Measurements from ENCODE around the gene PLXDC1.

The PLXDC1 gene

GRCh38 chr17:39151150-39151942, at the start of gene PLXDC1:
Gene PLXDC1 (minus strand): TSS chr17:39151637. CDS start chr17:39151437, 200 bp downstream.
- DNase-seq = no peak

GRCh38 chr17:39200957-39201510, 49.6 kb upstream of the PLXDC1 start:
- DNase-seq = no peak

GRCh38 chr17:39200070-39200879, 48.8 kb upstream of the PLXDC1 start, which contains the start of gene RPL19:
Gene RPL19 (plus strand): TSS chr17:39200283. CDS start chr17:39200345, 62 bp downstream.
- peak in 1 of 2 experiments; percentile 85 for DNase-seq

DNA sequence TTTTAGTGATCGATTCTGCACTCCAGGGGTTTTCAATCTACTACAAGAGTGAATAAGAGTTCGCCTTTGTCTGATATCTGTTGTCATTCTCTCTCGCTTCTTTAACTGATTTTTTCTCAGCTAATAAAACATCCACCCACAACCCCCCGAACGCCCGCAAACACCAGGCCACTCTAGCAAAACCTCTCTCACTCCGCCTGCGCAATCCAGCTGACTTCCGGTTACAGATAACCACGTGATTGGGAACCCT, 48.3 kb upstream of the PLXDC1 start:
- DNase-seq = peak; percentile 95 to 99

- DNase-seq = no peak
Observed at GRCh38 chr17:39198186-39198566, 46.7 kb upstream of the PLXDC1 start.

DNA sequence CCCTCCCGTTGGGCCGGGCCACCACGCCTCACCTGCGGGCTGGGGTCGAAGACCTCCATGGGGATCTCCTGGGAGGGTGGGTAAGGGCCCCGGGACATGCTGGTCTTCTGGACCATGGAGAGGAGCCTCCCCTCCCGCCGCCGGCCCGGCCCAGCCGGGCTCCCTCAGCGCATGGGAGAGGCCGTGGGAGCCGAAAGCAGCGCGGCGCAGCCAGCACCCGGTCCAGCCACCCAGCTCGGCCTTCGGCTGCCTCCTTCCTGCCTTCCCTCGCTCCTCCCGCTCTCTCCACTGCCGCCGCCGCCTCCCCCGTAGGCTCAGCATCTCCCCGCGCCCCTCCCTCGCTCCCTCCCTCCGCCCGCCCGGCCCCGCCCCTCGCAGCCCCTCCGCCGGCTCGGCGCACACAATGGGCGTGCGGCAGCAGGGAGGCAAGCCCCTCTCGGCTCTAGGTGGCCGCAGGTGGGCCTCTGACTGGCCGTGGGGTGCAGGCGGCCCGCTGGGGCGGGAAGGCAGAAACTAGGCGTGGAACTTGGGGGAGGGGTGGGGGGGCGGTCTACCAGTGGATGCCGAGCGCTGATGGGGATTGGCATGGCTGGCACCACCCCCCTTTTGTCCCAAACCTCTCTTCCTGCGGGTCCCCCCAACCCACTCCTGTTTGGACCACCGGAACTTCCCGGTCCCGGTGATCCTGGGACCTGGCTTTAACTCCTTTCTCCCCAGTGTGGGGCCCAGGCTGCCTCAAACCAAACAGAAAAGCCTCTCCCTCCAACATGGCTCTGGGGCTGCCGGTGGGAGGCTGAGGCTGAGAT, 46.1 kb upstream of the PLXDC1 start, which contains the start of gene CACNB1:
Gene CACNB1, minus strand, starts transcription at position 290 of the 806 bp plus-strand sequence. Its CDS starts 174 bp downstream, at position 116.
- no peak for DNase-seq

GRCh38 chr17:39196808-39197291, 45.4 kb upstream of the PLXDC1 start:
- no peak for DNase-seq

GRCh38 chr17:39196241-39196807, 44.9 kb upstream of the PLXDC1 start:
- DNase-seq = no peak

GRCh38 chr17:39195568-39196160, 44.2 kb upstream of the PLXDC1 start:
- DNase-seq = no peak

DNA sequence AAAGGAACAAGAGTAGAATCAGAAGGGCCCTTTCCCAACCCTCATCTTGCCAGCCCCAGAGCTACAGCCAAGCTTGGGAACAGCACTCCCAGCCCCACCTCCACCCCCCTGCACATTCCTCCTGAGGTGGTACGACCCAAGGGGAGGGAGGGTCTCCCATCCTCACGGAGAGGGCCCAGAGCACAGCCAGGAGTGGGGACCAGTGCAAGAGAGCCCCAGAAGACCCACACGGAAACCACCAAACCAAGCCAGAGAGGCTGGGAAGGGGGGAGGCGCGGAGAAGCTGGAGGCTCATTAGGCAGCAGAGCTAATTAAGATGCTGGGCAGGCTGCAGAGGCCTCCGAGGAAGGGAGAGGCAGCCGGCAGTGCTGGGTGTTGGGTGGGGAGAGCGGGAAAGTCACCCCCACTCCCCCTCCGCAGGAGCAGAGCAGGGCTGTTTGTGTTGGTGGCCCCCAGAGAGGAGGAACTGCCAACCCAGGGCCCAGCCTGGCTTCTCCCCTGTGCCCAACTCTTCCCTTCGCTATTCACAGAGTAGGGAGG, 43.6 kb upstream of the PLXDC1 start:
- no peak for DNase-seq

DNA sequence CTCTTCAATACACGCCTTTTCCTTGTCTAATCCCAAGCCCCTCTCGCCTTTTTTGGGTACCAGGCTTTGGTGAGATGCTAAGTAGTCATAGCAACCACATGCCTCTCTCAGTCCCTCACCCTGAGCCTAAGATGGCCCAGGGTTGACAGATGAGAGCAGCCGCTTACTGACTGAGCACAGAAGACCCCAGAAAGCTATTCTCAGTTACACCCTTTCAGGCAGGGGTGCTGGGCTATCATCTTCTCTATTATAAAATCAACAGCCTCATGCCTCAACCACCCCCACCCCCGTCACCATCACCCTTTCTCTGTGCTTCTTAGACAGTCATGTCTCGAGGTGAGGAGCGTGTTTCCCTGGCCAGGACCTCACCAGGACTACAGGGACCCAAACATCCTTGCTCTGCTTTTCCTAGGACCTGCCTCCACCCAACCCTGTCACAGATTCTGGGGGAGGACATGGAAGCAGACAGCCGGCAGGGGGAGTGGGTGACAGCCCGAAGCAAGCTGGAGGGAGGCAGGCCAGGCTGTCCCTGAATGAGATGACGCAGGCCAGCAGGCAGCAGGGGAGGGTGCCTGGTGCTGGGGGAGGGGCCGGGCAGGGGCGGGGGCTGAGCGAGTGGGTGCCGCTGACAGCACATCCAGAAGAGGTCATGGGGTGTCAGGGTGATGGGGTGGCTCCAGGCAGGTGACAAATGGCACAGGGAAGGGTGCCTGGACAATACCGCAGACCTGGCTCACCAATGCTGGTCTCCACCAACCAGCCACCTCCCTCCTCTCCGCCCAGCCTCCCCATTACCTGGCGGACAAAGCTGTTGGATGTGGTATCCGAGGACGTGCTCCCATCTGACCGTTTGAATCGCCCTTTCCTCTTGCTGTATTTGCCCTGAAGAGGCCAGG, 42.9 kb upstream of the PLXDC1 start:
- DNase-seq = no peak

- no peak for DNase-seq
Observed at GRCh38 chr17:39193346-39193745, 41.9 kb upstream of the PLXDC1 start.

DNA sequence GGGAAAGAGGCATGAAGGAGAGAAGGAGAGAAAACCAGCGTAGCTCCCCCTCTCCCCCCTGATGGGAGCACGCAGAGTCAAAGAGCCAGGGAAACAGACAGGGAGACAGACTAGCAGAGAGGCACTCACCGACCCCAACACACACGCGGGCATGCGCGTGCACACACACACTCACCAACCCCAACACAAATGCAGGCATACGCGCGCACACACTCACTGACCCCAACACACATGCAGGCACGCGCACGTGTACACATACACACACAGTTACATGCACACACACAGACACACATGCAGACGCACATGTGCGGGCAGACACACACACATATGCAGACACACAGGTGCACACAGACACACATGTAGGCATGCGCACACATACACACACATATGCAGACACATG, 41.5 kb upstream of the PLXDC1 start:
- no peak for DNase-seq

- no peak for DNase-seq
Observed at GRCh38 chr17:39191750-39192510, 40.5 kb upstream of the PLXDC1 start.

DNA sequence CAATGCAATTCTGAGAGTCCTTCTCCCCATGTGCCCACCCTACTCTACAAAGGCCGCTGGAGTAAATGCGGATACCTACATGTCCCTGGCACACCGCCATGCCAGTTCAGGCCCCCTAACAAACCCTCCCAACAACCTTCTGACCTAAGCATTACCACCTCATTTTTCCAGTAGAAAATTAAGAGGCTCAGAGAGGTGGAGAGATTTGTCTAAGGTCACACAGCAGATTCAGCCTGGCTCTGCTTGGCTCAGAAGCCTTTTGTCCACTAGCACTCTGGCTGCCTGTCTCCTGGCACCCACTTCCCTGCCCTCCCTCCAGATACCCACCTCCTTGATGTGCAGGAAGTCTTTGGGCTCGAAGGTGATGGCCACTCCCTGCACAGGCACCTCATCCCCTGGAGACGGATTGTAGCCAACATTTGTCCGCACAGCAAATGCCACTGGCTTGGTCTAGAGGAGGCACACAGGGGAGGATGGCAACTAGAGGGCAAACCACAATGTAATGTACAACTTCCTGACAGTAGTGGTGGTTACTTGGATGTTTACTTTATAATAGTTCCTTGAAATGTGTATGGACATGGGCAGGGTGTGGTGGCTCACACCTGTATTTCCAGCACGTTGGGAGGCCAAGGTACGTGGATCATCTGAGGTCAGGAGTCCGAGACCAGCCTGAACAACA, 35.9 kb upstream of the PLXDC1 start:
- peak; percentile 61 to 64 for DNase-seq

DNA sequence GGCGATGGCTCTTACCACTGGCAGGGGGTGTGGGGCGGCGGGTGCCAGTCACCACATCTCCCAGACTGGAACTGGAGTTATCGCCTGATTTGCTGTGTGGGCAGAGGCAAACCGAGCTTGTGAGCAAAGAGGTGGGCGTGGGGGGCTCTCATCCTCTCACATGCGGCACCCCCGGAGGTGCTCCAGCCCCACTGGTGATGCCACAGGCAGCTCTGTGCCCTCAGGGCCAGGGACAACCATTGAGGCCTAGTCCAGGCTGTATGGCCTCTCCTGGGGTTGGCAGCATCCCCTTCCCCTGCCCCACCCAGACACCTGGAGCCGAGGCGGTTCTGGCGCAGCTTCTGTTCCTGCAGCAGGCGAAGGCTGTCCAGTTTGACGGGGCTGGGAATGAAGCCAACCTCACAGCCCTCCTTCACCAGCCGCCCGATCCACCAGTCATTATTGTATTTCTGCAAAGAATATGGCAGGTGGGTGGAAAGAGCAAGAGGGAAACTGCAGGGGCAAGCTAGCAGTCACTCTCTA, 35.1 kb upstream of the PLXDC1 start:
- no peak for DNase-seq

DNA sequence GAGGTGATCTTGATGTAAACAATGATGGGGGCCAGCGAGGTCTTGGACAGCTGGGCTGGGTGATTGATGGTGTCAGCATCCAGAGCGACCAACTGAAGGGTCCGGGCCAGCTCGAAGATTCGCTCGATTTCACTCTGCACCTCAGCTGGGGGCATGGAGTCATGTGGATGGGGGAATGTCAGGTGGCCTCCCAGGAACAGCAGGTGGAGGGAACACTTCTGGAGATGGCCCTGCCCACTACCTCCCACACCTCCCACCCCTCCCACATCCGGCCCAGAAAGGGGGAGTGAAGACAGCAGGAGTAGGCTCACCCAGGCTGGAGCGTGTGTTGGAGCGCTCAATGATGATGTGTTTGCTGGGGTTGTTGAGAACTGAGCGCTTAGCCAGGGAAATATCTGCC, 32.3 kb upstream of the PLXDC1 start:
- DNase-seq = no peak

- DNase-seq = no peak
Observed at GRCh38 chr17:39183045-39183444, 31.6 kb upstream of the PLXDC1 start.

GRCh38 chr17:39181303-39181702, 29.9 kb upstream of the PLXDC1 start:
- no peak for DNase-seq

All from AML-193 (cell line).